ENCODE data around the gene TMEM182.

DNA sequence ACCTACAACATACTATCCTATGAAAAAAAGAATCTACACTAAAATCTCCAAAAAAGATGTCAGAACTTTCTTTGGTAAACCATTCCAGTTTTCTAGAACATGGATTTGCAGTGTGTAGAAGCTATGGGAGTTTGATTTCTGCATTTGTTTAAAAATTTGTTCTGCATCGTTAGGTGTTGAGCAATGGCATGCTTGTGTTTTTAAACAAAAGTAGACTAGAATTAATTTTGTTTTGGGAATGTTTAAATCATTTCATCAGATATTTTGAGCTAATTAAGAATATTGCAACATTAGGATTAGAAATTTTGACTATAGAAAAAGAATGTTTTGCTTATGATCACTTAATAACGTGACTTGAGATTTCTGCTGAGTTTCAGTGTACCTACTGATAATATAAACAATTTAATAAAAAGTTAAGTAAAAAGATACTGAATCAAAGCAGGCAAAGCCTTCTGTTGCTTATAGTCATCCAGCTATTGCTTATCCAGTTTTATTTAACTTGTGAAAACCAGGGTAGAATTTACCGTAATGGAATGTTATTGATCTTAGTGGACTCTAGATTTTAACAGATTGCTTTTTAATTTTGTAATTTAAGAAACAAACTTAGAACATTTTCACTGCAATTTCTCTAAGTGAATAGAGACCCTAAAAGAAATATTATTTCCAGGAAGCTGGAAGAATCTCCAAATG is 7.2 kb upstream of the TMEM182 start:
- TF ChIP-seq, protein P1, sequence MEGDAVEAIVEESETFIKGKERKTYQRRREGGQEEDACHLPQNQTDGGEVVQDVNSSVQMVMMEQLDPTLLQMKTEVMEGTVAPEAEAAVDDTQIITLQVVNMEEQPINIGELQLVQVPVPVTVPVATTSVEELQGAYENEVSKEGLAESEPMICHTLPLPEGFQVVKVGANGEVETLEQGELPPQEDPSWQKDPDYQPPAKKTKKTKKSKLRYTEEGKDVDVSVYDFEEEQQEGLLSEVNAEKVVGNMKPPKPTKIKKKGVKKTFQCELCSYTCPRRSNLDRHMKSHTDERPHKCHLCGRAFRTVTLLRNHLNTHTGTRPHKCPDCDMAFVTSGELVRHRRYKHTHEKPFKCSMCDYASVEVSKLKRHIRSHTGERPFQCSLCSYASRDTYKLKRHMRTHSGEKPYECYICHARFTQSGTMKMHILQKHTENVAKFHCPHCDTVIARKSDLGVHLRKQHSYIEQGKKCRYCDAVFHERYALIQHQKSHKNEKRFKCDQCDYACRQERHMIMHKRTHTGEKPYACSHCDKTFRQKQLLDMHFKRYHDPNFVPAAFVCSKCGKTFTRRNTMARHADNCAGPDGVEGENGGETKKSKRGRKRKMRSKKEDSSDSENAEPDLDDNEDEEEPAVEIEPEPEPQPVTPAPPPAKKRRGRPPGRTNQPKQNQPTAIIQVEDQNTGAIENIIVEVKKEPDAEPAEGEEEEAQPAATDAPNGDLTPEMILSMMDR (IDR thresholded peaks at IDR 0.05; ENCODE audit: low read depth, low read length) = no peak
- TF ChIP-seq POLR2A (IDR thresholded peaks at IDR 0.05; ENCODE audit: extremely low read depth, insufficient read length) = no peak

All from NB4 (cell line).